GM12801 (cell line): ENCODE measurements around the gene FRMD8.

ENCODE experiments used
- TF ChIP-seq, protein P1 (sequence below): IDR thresholded peaks from one replicate; pipeline ENCODE4 v1.5.1; 2011; ENCODE audit warnings: control low read depth; ENCODE audit not compliant: insufficient read length; ENCODE audit errors: extremely low read depth

The FRMD8 gene

DNA sequence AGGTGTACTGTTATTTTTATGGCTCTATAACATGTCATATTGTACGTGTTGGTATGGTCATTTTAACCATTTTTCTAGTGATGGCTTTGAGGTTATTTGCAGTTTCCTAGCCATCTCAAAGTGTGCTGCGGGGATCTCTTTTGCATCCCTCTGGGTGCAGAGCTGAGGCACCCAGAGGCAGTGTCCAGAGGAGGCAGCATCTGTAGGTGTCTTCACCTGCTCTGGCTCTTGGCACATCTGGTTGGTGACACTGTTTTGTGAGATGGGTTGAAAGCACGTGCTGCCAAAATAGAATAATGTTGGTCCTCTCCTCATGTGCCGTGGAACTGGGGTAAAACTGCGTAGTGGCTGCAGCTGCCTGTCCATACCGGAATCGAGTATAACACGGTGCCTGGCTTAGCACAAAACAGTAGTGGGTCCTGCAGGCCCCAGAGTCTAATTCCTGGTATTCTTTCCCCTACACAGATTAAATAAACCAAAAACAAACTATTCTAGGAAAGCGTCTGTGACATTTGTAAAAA, 49.0 kb downstream of the FRMD8 start:
- TF ChIP-seq, protein P1, sequence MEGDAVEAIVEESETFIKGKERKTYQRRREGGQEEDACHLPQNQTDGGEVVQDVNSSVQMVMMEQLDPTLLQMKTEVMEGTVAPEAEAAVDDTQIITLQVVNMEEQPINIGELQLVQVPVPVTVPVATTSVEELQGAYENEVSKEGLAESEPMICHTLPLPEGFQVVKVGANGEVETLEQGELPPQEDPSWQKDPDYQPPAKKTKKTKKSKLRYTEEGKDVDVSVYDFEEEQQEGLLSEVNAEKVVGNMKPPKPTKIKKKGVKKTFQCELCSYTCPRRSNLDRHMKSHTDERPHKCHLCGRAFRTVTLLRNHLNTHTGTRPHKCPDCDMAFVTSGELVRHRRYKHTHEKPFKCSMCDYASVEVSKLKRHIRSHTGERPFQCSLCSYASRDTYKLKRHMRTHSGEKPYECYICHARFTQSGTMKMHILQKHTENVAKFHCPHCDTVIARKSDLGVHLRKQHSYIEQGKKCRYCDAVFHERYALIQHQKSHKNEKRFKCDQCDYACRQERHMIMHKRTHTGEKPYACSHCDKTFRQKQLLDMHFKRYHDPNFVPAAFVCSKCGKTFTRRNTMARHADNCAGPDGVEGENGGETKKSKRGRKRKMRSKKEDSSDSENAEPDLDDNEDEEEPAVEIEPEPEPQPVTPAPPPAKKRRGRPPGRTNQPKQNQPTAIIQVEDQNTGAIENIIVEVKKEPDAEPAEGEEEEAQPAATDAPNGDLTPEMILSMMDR = no peak

DNA sequence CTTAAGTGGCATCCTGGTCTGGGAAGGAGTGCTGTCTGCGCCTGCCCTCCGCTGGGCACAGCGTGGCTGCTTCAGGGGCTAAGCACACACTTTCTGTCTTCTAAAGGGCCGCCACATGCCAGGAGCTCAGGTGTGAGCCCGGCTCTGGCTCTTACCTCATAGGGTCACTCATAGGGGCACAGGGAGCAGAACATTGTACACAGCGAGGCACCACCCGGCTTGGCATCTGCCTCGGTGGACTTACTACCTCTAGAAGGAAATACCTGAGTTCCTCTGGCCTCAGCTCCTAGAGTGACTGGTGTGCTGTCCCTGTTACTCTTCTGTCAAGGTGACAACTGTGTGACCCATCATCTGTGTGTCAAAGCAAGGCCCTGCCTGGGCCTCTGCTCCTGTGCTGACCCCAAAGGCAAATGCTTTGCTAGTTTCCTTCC, 49.6 kb downstream of the FRMD8 start:
- TF ChIP-seq, protein P1 = no peak

DNA sequence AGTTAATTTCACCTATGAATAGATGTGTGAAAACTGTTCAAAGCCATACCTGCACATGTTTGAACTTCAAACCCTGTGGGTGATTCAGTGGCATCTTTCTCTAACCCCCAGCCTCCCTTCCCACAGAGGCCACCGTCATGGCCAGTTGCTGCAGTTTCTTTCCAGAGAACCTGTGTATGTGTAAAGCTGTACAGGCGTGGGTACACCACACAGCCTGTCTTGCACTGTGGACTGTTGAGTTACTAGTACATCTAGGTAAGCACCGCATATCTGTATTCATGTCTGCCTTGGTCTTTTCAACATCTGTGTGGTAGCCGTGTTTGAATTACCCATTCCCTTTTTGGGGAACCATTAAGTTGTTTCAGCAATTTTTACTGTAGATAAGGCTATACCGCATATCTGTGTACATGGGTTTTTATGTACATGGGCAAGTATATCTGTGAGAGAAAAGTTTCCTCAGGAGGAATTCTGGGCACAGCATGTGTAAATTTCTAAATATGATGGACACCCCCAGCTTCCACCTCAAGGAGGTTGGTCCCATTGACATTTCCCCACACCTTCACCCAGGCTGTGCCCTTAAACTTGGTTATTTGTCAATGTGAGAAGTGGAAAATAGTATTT, 50.1 kb downstream of the FRMD8 start:
- TF ChIP-seq, protein P1 = no peak

DNA sequence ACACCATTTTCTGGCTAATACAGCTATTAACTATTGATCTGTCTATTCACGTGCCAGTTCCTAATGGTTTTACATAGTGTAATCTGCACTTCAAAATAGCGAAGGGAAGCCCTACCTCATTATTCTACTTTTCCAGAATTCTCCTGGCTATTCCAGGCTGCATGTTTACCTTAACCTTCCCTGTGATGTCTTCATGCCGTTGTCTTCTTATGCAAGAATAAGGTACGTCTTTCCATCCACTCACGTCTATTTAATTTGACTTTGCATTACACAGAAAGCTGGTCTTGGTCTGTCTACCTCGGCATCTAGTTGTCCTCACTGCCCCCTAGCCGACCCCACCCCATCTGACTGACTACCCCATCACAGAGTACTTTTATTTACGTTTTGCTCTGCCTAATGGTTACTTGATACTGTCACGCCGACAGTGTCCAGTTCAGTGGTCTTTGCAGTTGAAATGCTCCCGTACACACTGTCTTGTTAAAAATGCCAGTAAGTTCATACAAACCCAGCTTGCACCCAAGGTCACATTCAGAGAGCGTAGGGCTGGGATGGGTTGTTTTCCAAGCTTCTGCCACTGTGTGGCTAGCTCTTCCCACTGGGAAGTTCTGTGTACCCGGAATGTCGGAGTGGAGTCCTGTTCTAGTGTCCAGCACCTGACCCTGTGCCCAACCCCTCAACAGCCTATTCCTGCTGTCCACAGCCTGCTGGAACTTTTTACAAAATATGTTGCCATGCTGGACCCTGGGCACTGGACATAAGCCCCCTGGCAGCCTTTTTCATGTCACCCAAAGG, 51.2 kb downstream of the FRMD8 start:
- TF ChIP-seq, protein P1 = no peak

- TF ChIP-seq, protein P1 = no peak
These were observed 52.1 kb downstream of the FRMD8 start for GRCh38 chr11:65438257-65439151.

GRCh38 chr11:65439331-65440181, 53.1 kb downstream of the FRMD8 start:
- TF ChIP-seq, protein P1 = no peak
